ENCODE measurements around the gene KLHL20. TPM values are rescaled to one million over a fixed set of nuclear protein-coding genes. Genes with fewer than 3 reads are reported as not detected.
A peak's percentile ranks its signal among the peaks of the same experiment; 100 is the strongest.

Gene KLHL20
- total and polyA plus RNA-seq, 9 donors = 15.4 to 27.8 (median 23.4) TPM

- no peaks in the 10 kb centered on the region for H3K27me3 ChIP-seq (ENCODE audit: control insufficient read depth, insufficient read depth, low read length)
These were observed 106.9 kb downstream of the KLHL20 start for GRCh38 chr1:173821680-173822079.

GRCh38 chr1:173823781-173824314 is 109.1 kb downstream of the KLHL20 start:
- DNase-seq = no peak
- Histone ChIP-seq H3K4me3 (ENCODE audit: low read length) (peak overlapping the region; percentile 80), H3K27me3 (ENCODE audit: control insufficient read depth, insufficient read depth, low read length) (no peaks in the 10 kb centered on the region), H3K4me1 (ENCODE audit: control insufficient read depth, insufficient read depth, low read length) (peaks cover 12% of the 10 kb centered on the region), H3K36me3 (ENCODE audit: control insufficient read depth, insufficient read depth, low read length) (peaks cover 2% of the 10 kb centered on the region), H3K9me3 (replicated peaks; ENCODE audit: control insufficient read depth, low read depth, low read length) (no peaks in the 10 kb centered on the region), H3K27ac (ENCODE audit: low read length) (peak overlapping the region; percentile 98)
- 0% methylated on average over 20 of the region's 25 CpGs for WGBS (ENCODE audit: insufficient coverage)

More at GRCh38 chr1:173821680-173822079, 106.9 kb downstream of the KLHL20 start:
- peaks cover 2% of the 10 kb centered on the region for H3K36me3 ChIP-seq (ENCODE audit: control insufficient read depth, insufficient read depth, low read length)
- H3K4me1 ChIP-seq (ENCODE audit: control insufficient read depth, insufficient read depth, low read length) = peaks cover 12% of the 10 kb centered on the region
- 88% methylated on average over 4 of the region's 4 CpGs for WGBS (ENCODE audit: insufficient coverage)
- H3K4me3 ChIP-seq (ENCODE audit: low read length) = no peak overlapping the region
- no peak overlapping the region for H3K27ac ChIP-seq (ENCODE audit: low read length)
- DNase-seq = no peak
- no peaks in the 10 kb centered on the region for H3K9me3 ChIP-seq (replicated peaks; ENCODE audit: control insufficient read depth, low read depth, low read length)

DNA sequence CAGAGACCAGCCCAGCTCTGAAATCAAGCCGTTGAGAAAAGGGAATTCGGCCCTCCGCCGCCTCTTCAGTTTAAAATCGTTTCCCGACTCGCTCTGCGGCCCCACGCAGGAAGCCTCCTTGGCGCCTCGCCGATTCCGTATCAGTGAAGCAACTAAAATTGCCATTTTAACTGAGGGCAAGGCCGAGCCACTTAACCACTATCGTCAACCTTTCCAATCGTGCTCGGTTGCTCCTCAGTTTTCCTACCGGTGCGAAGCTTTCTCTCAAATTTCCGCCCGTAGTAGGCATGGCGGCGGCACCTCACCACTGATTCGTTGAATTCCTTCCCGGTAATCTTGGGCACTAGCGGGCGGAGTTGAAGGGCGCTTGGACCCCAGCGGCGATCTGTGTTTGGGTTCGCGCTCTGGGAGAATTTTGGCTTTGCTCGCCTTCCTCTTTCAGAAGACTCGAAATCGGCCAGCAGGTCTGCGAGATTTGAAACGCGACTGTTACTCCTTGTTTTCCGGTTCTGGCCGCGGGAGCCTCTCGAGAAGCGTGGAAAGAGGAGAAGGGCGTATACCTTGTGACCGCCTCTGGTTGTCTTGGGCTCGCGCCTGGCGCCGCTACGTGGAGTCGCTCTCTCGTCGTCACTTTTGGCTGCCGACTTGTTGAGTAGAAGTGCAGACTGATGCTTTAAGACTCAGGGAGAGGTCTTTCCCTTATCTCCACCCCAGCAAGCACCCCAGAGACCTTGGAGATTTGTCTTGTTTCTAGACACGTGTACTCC is 109.7 kb downstream of the KLHL20 start, which contains the start of the genes CENPL and DARS2:
CENPL (minus strand) TSS at position 569 of the 767 bp plus-strand sequence. CDS start 13,584 bp downstream, outside the sequence.
DARS2 (plus strand) TSS at position 359 of the 767 bp plus-strand sequence. CDS start 557 bp downstream, outside the sequence.
- Histone ChIP-seq H3K4me1 (ENCODE audit: control insufficient read depth, insufficient read depth, low read length) (peaks cover 12% of the 10 kb centered on the region), H3K36me3 (ENCODE audit: control insufficient read depth, insufficient read depth, low read length) (no peaks in the 10 kb centered on the region), H3K27ac (ENCODE audit: low read length) (peak within 1 kb of the TSS; percentile 98), H3K4me3 (ENCODE audit: low read length) (peak within 1 kb of the TSS; percentile 80), H3K27me3 (ENCODE audit: control insufficient read depth, insufficient read depth, low read length) (no peaks in the 10 kb centered on the region), H3K9me3 (replicated peaks; ENCODE audit: control insufficient read depth, low read depth, low read length) (no peaks in the 10 kb centered on the region)
- peak; percentile 100 for DNase-seq
- under 1% methylated on average over 44 of the region's 55 CpGs for WGBS (ENCODE audit: insufficient coverage)

DNA sequence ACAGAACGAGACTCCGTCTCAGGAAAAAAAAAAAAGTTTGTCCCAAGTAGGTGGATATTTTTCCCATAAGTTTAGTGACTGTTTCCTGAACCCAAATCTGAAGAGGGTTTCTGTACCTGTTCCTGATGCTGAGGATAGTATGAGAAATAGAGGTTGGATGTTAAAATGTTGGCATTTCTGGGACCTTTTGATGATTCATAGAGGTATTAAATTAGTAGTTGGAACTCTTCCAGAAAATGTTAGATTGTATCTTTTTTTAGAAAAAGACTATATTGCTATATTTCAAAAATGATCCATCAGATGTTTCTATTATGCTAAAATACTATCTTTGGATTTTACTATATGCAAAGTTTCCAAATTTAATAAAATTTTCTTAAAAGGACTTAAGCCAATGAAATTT is 112.8 kb downstream of the KLHL20 start:
- DNase-seq = no peak

DNA sequence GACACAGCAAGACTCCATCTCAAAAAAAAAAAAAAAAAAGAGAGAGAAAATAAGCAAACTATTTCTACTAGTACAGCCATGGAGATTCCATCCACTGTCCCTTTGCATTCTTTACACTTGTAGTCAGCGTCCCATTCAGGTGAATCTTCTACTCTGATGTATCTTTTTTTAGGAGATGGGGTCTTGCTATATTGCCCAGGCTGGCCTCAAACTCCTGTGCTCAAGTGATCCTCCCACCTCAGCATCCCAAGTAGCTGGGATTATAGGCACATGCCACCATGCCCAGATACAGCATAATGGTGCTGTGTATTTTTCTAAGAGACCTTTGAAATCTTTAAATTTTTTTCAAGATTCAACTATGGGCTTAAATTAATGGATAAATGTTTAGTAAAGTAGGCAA is 118.0 kb downstream of the KLHL20 start:
- WGBS (ENCODE audit: insufficient coverage) = no CpG with 5 or more reads among the region's 1 CpG
- H3K27me3 ChIP-seq (ENCODE audit: control insufficient read depth, insufficient read depth, low read length) = no peaks in the 10 kb centered on the region
- no peak overlapping the region for H3K27ac ChIP-seq (ENCODE audit: low read length)
- DNase-seq = no peak
- no peak overlapping the region for H3K4me3 ChIP-seq (ENCODE audit: low read length)
- H3K4me1 ChIP-seq (ENCODE audit: control insufficient read depth, insufficient read depth, low read length) = no peaks in the 10 kb centered on the region
- H3K36me3 ChIP-seq (ENCODE audit: control insufficient read depth, insufficient read depth, low read length) = peaks cover 19% of the 10 kb centered on the region
- H3K9me3 ChIP-seq (replicated peaks; ENCODE audit: control insufficient read depth, low read depth, low read length) = no peaks in the 10 kb centered on the region

More for the DNA sequence above, 112.8 kb downstream of the KLHL20 start:
- Histone ChIP-seq H3K27ac (ENCODE audit: low read length) (no peak overlapping the region), H3K4me1 (ENCODE audit: control insufficient read depth, insufficient read depth, low read length) (peaks cover 12% of the 10 kb centered on the region), H3K9me3 (replicated peaks; ENCODE audit: control insufficient read depth, low read depth, low read length) (no peaks in the 10 kb centered on the region), H3K36me3 (ENCODE audit: control insufficient read depth, insufficient read depth, low read length) (no peaks in the 10 kb centered on the region), H3K27me3 (ENCODE audit: control insufficient read depth, insufficient read depth, low read length) (no peaks in the 10 kb centered on the region), H3K4me3 (ENCODE audit: low read length) (no peak overlapping the region)
- WGBS (ENCODE audit: insufficient coverage) = 80% methylated on average over 1 of the region's 2 CpGs

Other genes starting within 250 kb of the KLHL20 start
- gene PRDX6, start 237.6 kb upstream of the KLHL20 start, total RNA-seq = 370 TPM
- 100 to 1,000 TPM; 511 to 753 (median 550) TPM for gene PRDX6, start 237.6 kb upstream of the KLHL20 start, polyA plus RNA-seq (ENCODE audit: insufficient read depth in 1 of 8, insufficient read length in 8 of 8, low replicate concordance in 1 of 8)
- not detected for gene SLC9C2, start 111.9 kb upstream of the KLHL20 start, total RNA-seq
- under 1 TPM in 2 of 8 donors, not detected in 6; 0.36 to 0.44 TPM for gene SLC9C2, start 111.9 kb upstream of the KLHL20 start, polyA plus RNA-seq (ENCODE audit: insufficient read depth in 1 of 8, insufficient read length in 8 of 8, low replicate concordance in 1 of 8)
- gene TEX50, start 79.6 kb upstream of the KLHL20 start, total RNA-seq = not detected
- not detected for gene TEX50, start 79.6 kb upstream of the KLHL20 start, polyA plus RNA-seq (ENCODE audit: insufficient read depth in 1 of 8, insufficient read length in 8 of 8, low replicate concordance in 1 of 8)
- gene ANKRD45, start 45.1 kb upstream of the KLHL20 start, total RNA-seq = 0.53 TPM
- under 1 TPM; 0.21 to 0.69 (median 0.47) TPM for gene ANKRD45, start 45.1 kb upstream of the KLHL20 start, polyA plus RNA-seq (ENCODE audit: insufficient read depth in 1 of 8, insufficient read length in 8 of 8, low replicate concordance in 1 of 8)
- gene DARS2, start 109.7 kb downstream of the KLHL20 start, total RNA-seq = 10.2 TPM
- 10 to 100 TPM; 10.3 to 16.7 (median 13.4) TPM for gene DARS2, start 109.7 kb downstream of the KLHL20 start, polyA plus RNA-seq (ENCODE audit: insufficient read depth in 1 of 8, insufficient read length in 8 of 8, low replicate concordance in 1 of 8)
- gene CENPL, start 109.9 kb downstream of the KLHL20 start, total RNA-seq = 12.5 TPM
- 10 to 100 TPM in 4 of 8 donors, 1 to 10 TPM in 4; 7.5 to 12.3 (median 9.5) TPM for gene CENPL, start 109.9 kb downstream of the KLHL20 start, polyA plus RNA-seq (ENCODE audit: insufficient read depth in 1 of 8, insufficient read length in 8 of 8, low replicate concordance in 1 of 8)
- 916 TPM for gene GAS5, start 153.0 kb downstream of the KLHL20 start, total RNA-seq
- 100 to 1,000 TPM; 580 to 917 (median 685) TPM for gene GAS5, start 153.0 kb downstream of the KLHL20 start, polyA plus RNA-seq (ENCODE audit: insufficient read depth in 1 of 8, insufficient read length in 8 of 8, low replicate concordance in 1 of 8)
- gene ZBTB37, start 153.4 kb downstream of the KLHL20 start, total RNA-seq = 10.9 TPM
- 1 to 10 TPM; 2.6 to 6.0 (median 4.4) TPM for gene ZBTB37, start 153.4 kb downstream of the KLHL20 start, polyA plus RNA-seq (ENCODE audit: insufficient read depth in 1 of 8, insufficient read length in 8 of 8, low replicate concordance in 1 of 8)
- gene SERPINC1, start 202.3 kb downstream of the KLHL20 start, total RNA-seq = 0.13 TPM
- 1 to 10 TPM in 2 of 8 donors, under 1 TPM in 6; 0.06 to 2.7 (median 0.30) TPM for gene SERPINC1, start 202.3 kb downstream of the KLHL20 start, polyA plus RNA-seq (ENCODE audit: insufficient read depth in 1 of 8, insufficient read length in 8 of 8, low replicate concordance in 1 of 8)

All from muscle of leg (tissue), 11 donors.